ENCODE data around the gene FAM117A.

DNA sequence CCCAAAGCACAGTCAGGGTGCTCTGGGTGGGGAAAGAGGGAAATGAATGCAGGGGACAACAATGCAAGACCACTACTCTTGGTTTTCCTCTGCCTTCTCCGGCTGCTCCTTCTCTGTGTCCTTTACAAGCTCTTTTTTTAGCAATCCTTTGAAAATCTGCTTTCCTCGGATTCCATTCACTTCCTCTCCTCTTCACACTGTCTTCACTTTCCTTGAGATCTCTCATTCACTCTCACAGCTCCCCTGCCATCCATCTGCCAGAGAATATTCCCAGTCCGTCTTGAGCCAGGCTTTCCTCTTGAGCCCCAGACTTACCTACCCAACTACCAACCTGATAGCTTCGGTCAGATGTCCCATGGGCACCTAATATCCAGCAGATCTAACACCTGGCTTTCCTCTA, 75.1 kb downstream of the FAM117A start:
- TF ChIP-seq POLR2A (IDR thresholded peaks at IDR 0.05; ENCODE audit: low read depth, low read length) (no peak), TAF1 (IDR thresholded peaks at IDR 0.05; ENCODE audit: borderline replicate concordance, low read depth, low read length) (no peak)

All from GM12892 (cell line).